Midbrain (tissue), 1 donor: ENCODE results near the gene EIF4E2.
"Not testable (repeated sequence)": the region's sequence is repeated elsewhere in the genome, so short reads cannot be mapped to it uniquely, and the experiment has no call there.

Experiments
- DNase-seq: peaks from one replicate; lab custom pipeline; 2025; lab: John Stamatoyannopoulos, UW

The EIF4E2 gene

GRCh38 chr2:232569541-232569940 is 19.1 kb downstream of the EIF4E2 start:
- no peak for DNase-seq

- DNase-seq, result not testable (repeated sequence)
These were observed 20.0 kb downstream of the EIF4E2 start for GRCh38 chr2:232570481-232570880.

GRCh38 chr2:232571026-232571474 is 20.6 kb downstream of the EIF4E2 start:
- DNase-seq, result peak; percentile 46

- DNase-seq, result no peak
These were observed 22.6 kb downstream of the EIF4E2 start for GRCh38 chr2:232573042-232573441.

- DNase-seq, result peak; percentile 36
These were observed 23.4 kb downstream of the EIF4E2 start for GRCh38 chr2:232573771-232574435.

- no peak for DNase-seq
These were observed 24.4 kb downstream of the EIF4E2 start for GRCh38 chr2:232574674-232575403.

- DNase-seq, result no peak
These were observed 24.9 kb downstream of the EIF4E2 start for GRCh38 chr2:232575404-232575746.

- DNase-seq, result no peak
These were observed 26.5 kb downstream of the EIF4E2 start for GRCh38 chr2:232576995-232577394.

- no peak for DNase-seq
These were observed 27.4 kb downstream of the EIF4E2 start for GRCh38 chr2:232577841-232578240.

GRCh38 chr2:232578626-232579025 is 28.1 kb downstream of the EIF4E2 start:
- no peak for DNase-seq

GRCh38 chr2:232580648-232580981 is 30.1 kb downstream of the EIF4E2 start:
- DNase-seq, result no peak

GRCh38 chr2:232581725-232582124 is 31.2 kb downstream of the EIF4E2 start:
- DNase-seq, result no peak

- no peak for DNase-seq
These were observed 33.7 kb downstream of the EIF4E2 start for GRCh38 chr2:232584238-232584637.

GRCh38 chr2:232586943-232587505 is 36.5 kb downstream of the EIF4E2 start:
- no peak for DNase-seq

- no peak for DNase-seq
These were observed 37.0 kb downstream of the EIF4E2 start for GRCh38 chr2:232587512-232587911.

- DNase-seq, result no peak
These were observed 37.5 kb downstream of the EIF4E2 start for GRCh38 chr2:232588031-232588430.

- DNase-seq, result no peak
These were observed 38.4 kb downstream of the EIF4E2 start for GRCh38 chr2:232588680-232589585.

- DNase-seq, result no peak
These were observed 42.4 kb downstream of the EIF4E2 start for GRCh38 chr2:232592772-232593395.

GRCh38 chr2:232593982-232594381 is 43.5 kb downstream of the EIF4E2 start:
- DNase-seq, result no peak

GRCh38 chr2:232597362-232598079 is 47.0 kb downstream of the EIF4E2 start:
- DNase-seq, result no peak

- DNase-seq, result no peak
These were observed 47.8 kb downstream of the EIF4E2 start for GRCh38 chr2:232598293-232598692.
